Fibroblast of peridontal ligament (primary cell): Measurements from ENCODE around the gene APLP1.
A peak's percentile ranks its signal among the peaks of the same experiment; 100 is the strongest.
"Not testable (repeated sequence)": the region's sequence is repeated elsewhere in the genome, so short reads cannot be mapped to it uniquely, and the experiment has no call there.

Experiments
- DNase-seq: peaks from one replicate; pipeline ENCODE4 v3.0.0-alpha.2; 2010; ENCODE audit errors: extremely low read depth

APLP1 gene

GRCh38 chr19:35852029-35852780 is 16.2 kb upstream of the APLP1 start, which contains the start of gene NPHS1:
Gene NPHS1, minus strand, starts transcription at chr19:35852504. Its CDS starts 667 bp downstream, at chr19:35851837.
- DNase-seq: no peak

GRCh38 chr19:35853038-35853756 is 15.2 kb upstream of the APLP1 start:
- DNase-seq: no peak

GRCh38 chr19:35856546-35857149 is 11.7 kb upstream of the APLP1 start, which contains the start of gene KIRREL2:
Gene KIRREL2, plus strand, starts transcription at chr19:35856911. Its CDS starts 209 bp downstream, at chr19:35857120.
- DNase-seq: no peak

GRCh38 chr19:35858311-35858710 is 10.1 kb upstream of the APLP1 start:
- no peak for DNase-seq

GRCh38 chr19:35859414-35859813 is 9.0 kb upstream of the APLP1 start:
- DNase-seq: no peak

- no peak for DNase-seq
Measured at GRCh38 chr19:35860436-35860817, 7.9 kb upstream of the APLP1 start.

- no peak for DNase-seq
Measured at GRCh38 chr19:35860818-35861639, 7.3 kb upstream of the APLP1 start.

- DNase-seq: no peak
Measured at GRCh38 chr19:35861640-35862160, 6.7 kb upstream of the APLP1 start.

GRCh38 chr19:35862528-35862927 is 5.8 kb upstream of the APLP1 start:
- no peak for DNase-seq

- DNase-seq: no peak
Measured at GRCh38 chr19:35863018-35863417, 5.4 kb upstream of the APLP1 start.

GRCh38 chr19:35868823-35869326 is 501 bp downstream of the APLP1 start:
- DNase-seq: no peak

GRCh38 chr19:35869327-35870123 is 1.2 kb downstream of the APLP1 start:
- peak; percentile 22 for DNase-seq

GRCh38 chr19:35870124-35870736 is 1.9 kb downstream of the APLP1 start:
- not testable (repeated sequence) for DNase-seq

- no peak for DNase-seq
Measured at GRCh38 chr19:35870798-35871197, 2.4 kb downstream of the APLP1 start.

GRCh38 chr19:35871611-35872010 is 3.2 kb downstream of the APLP1 start:
- no peak for DNase-seq

- no peak for DNase-seq
Measured at GRCh38 chr19:35872180-35872579, 3.8 kb downstream of the APLP1 start.

- DNase-seq: no peak
Measured at GRCh38 chr19:35874392-35874930, 6.1 kb downstream of the APLP1 start.

GRCh38 chr19:35879068-35879467 is 10.7 kb downstream of the APLP1 start:
- DNase-seq: no peak

- peak; percentile 81 for DNase-seq
Measured at GRCh38 chr19:35879770-35880317, 11.5 kb downstream of the APLP1 start.
